ENCODE measurements around the gene BMP8B.
"Not testable (repeated sequence)": the region's sequence is repeated elsewhere in the genome, so short reads cannot be mapped to it uniquely, and the experiment has no call there.

The BMP8B gene

DNA sequence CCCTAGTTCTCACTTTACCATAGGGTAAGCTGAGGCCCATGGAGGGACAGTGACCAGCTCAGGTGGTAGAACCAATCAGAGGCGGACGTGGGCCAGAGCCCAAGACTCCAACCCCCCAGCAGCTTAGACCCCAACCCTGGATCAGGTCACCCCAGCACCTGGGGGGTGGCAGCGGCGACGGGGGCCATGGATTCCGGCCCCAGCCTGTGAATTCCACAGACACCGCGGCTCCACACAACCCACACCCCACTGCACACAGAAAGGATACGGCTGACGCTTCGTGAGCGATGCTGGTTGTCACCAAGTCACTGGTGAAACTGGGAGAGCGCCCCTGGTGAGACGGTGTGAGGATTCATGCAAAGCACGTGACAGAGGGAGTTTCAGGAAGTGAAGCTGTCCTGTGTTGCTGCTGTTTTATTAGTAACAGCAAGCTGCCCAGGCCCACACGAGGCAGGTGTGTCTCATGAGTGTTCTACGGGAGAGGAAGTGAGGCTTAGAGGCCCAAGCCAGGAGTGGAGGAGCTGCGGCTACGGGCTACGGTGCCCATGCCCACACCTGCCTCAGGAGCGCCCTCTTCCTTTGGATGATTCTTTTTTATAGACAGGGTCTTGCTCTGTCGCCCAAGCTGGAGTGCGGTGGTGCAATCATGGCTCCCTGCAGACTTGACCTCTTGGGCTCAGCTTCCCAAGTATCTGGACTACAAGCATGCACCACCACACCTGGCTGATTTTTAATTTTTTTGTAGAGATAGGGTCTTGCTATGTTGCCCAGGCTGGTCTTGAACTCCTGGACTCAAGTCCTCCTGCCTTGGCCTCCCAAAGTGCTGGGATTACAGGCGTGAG, 28.6 kb upstream of the BMP8B start:
- H3K36me3 ChIP-seq (ENCODE audit: control insufficient read depth, insufficient read depth, low read length); H3K4me3 ChIP-seq (replicated peaks; ENCODE audit: low read depth, low read length); H3K27me3 ChIP-seq (replicated peaks; ENCODE audit: control insufficient read depth, insufficient read depth, low read length): not testable (repeated sequence)
- DNase-seq (ENCODE audit: extremely low read depth, insufficient read length) = peak; percentile 83
- TF ChIP-seq, protein P1, sequence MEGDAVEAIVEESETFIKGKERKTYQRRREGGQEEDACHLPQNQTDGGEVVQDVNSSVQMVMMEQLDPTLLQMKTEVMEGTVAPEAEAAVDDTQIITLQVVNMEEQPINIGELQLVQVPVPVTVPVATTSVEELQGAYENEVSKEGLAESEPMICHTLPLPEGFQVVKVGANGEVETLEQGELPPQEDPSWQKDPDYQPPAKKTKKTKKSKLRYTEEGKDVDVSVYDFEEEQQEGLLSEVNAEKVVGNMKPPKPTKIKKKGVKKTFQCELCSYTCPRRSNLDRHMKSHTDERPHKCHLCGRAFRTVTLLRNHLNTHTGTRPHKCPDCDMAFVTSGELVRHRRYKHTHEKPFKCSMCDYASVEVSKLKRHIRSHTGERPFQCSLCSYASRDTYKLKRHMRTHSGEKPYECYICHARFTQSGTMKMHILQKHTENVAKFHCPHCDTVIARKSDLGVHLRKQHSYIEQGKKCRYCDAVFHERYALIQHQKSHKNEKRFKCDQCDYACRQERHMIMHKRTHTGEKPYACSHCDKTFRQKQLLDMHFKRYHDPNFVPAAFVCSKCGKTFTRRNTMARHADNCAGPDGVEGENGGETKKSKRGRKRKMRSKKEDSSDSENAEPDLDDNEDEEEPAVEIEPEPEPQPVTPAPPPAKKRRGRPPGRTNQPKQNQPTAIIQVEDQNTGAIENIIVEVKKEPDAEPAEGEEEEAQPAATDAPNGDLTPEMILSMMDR (IDR thresholded peaks at IDR 0.05; ENCODE audit: insufficient read depth, low read length, poor library complexity, severe bottlenecking) = peak; percentile 36

DNA sequence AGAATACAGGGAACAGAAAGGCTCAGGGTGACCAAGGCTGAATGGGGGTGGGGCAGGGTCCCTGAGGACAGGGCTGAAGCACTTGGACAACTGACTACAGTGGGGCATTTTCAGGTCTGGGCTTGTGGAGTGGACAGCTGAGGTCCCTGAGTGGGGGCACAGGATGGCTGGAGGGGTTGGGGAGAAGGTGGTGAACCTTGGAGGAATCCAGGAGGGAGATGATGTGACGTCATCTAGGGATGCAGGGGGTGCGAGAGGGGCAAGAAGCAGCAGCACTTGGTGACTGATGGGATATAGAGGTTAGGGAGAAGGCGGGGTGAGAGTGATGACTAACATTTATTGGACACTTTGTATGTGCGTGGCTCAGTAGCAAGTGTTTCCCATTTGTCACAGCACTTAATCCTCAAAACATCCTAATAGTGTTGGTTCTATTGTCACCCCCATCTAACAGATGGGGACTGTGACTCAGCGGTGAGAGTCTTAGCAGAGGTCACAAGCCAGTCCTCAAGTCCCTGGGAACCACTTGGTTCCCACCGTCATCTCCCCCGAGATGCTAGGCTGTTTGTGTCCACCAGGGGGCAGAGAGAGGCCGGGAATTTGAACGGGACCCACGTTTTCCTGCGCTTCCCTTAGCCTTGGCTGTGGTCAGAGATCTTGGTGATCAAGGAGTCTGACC, 27.9 kb upstream of the BMP8B start:
- Histone ChIP-seq H3K27me3 (replicated peaks; ENCODE audit: control insufficient read depth, insufficient read depth, low read length) (no peaks in the 10 kb centered on the region), H3K36me3 (ENCODE audit: control insufficient read depth, insufficient read depth, low read length) (no peaks in the 10 kb centered on the region), H3K4me3 (replicated peaks; ENCODE audit: low read depth, low read length) (no peak overlapping the region)
- DNase-seq (ENCODE audit: extremely low read depth, insufficient read length) = peak; percentile 65
- TF ChIP-seq, protein P1 (IDR thresholded peaks at IDR 0.05; ENCODE audit: insufficient read depth, low read length, poor library complexity, severe bottlenecking) = peak; percentile 82

DNA sequence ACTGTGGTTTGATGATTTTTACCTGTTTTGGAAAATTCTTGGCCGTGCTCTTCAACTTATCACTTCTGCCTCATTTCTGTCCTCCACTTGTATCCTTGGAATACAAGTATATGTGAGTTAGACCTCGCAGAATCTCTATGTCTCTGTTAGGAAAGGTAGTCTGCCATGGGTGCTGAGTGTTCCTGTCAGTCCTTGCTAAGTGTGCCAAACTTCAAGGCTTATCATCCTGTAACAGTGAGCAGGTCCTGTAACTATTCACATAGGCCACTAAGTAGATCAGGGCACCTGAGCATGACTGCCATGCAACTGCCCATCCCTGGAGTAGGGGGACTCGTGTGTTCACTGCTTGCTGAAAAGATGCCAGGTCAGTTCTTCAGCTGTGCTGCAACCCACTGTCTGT, 24.2 kb upstream of the BMP8B start:
- TF ChIP-seq, protein P1 (IDR thresholded peaks at IDR 0.05; ENCODE audit: insufficient read depth, low read length, poor library complexity, severe bottlenecking) = no peak
- Histone ChIP-seq H3K36me3 (ENCODE audit: control insufficient read depth, insufficient read depth, low read length) (no peaks in the 10 kb centered on the region), H3K27me3 (replicated peaks; ENCODE audit: control insufficient read depth, insufficient read depth, low read length) (no peaks in the 10 kb centered on the region), H3K4me3 (replicated peaks; ENCODE audit: low read depth, low read length) (no peak overlapping the region)
- DNase-seq (ENCODE audit: extremely low read depth, insufficient read length) = no peak

DNA sequence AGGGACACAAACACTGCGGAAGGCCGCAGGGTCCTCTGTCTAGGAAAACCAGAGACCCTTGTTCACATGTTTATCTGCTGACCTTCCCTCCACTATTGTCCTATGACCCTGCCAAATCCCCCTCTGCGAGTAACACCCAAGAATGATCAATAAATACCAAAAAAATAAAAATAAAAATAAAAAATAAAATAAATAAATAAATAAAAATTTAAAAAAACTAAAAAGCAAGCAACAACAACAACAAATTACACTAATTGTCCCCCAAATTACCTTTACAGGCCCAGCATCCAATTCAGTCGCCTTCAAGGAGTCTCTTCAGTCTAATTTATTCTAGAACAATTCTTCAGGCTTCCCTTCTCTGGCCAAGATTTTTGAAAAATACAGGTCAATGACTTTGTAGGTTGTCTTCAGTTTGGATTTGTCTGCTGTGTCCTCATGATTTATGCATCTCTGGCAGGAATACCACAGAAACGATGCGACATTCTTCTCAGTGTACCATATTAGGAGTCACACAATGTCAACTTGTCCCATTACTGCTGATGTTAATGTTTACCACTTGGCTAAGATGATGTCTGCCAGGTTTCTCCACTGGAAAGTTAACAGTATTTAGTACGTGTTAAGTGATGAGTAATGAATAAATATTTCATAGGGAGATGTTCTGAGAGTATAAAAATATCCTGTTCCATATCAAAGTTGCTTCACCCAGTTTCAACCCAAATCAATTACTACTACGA, 20.3 kb upstream of the BMP8B start:
- Histone ChIP-seq H3K36me3 (ENCODE audit: control insufficient read depth, insufficient read depth, low read length) (no peaks in the 10 kb centered on the region), H3K27me3 (replicated peaks; ENCODE audit: control insufficient read depth, insufficient read depth, low read length) (no peaks in the 10 kb centered on the region), H3K4me3 (replicated peaks; ENCODE audit: low read depth, low read length) (no peak overlapping the region)
- TF ChIP-seq, protein P1 (IDR thresholded peaks at IDR 0.05; ENCODE audit: insufficient read depth, low read length, poor library complexity, severe bottlenecking) = no peak
- DNase-seq (ENCODE audit: extremely low read depth, insufficient read length) = no peak

DNA sequence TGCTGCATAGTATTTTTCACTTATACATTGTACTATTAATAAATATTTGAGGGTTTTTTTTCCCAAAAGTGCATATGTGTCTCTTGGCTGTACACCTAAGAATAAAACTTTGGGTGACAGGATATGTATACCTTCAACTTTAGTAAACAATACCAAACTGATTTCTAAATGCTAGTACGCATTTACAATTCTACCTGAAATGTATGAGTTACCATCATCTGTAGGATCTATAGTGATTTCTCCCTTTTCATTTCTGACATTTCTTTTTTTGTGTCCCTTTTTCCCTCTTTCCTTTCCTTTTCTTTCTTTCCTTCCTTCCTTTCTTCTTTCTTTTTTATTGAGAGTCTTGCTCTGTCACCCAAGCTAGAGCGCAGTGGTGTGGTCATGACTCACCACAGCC, 16.7 kb upstream of the BMP8B start:
- Histone ChIP-seq H3K27me3 (replicated peaks; ENCODE audit: control insufficient read depth, insufficient read depth, low read length) (no peaks in the 10 kb centered on the region), H3K36me3 (ENCODE audit: control insufficient read depth, insufficient read depth, low read length) (no peaks in the 10 kb centered on the region), H3K4me3 (replicated peaks; ENCODE audit: low read depth, low read length) (no peak overlapping the region)
- TF ChIP-seq, protein P1 (IDR thresholded peaks at IDR 0.05; ENCODE audit: insufficient read depth, low read length, poor library complexity, severe bottlenecking) = no peak
- DNase-seq (ENCODE audit: extremely low read depth, insufficient read length) = no peak

Measured in GM06990 (cell line).